KMS-11 (cell line): ENCODE measurements around the gene IER3IP1.

Source experiments
- H2AFZ ChIP-seq: fragments of 200-600 bp; sonication (generic); 2 replicates; pipeline ENCODE4 v1.6.1; 2016; ENCODE audit warnings: antibody characterized with exemption, mixed run types, low read depth
- H3K27ac ChIP-seq: fragments of 200-600 bp; sonication (generic); 2 replicates; pipeline ENCODE4 v1.6.1; 2016; ENCODE audit warnings: mild to moderate bottlenecking, mixed run types
- H3K27me3 ChIP-seq: fragments of 200-600 bp; sonication (generic); 2 replicates; pipeline ENCODE4 v1.6.1; 2017; ENCODE audit warnings: mild to moderate bottlenecking, low read depth, mixed run types, moderate library complexity; ENCODE audit not compliant: insufficient read depth
- H3K36me3 ChIP-seq: fragments of 200-600 bp; sonication (generic); 2 replicates; pipeline ENCODE4 v1.6.1; 2017; ENCODE audit warnings: mild to moderate bottlenecking, mixed run types; ENCODE audit not compliant: insufficient read depth
- H3K4me1 ChIP-seq: fragments of 200-600 bp; sonication (generic); 2 replicates; pipeline ENCODE4 v1.6.1; 2016; ENCODE audit warnings: mild to moderate bottlenecking, low read depth, mixed run types; ENCODE audit not compliant: poor library complexity, severe bottlenecking
- H3K4me2 ChIP-seq: fragments of 200-600 bp; sonication (generic); 2 replicates; pipeline ENCODE4 v1.7.0; 2016; ENCODE audit warnings: mild to moderate bottlenecking, mixed run types
- H3K4me3 ChIP-seq: fragments of 200-600 bp; sonication (generic); IDR thresholded peaks from 2 replicates; pipeline ENCODE4 v1.6.1; 2017; ENCODE audit warnings: low read depth, low read length, mixed read lengths; ENCODE audit not compliant: insufficient read depth
- H3K79me2 ChIP-seq: fragments of 200-600 bp; sonication (generic); 2 replicates; pipeline ENCODE4 v1.6.1; 2016; ENCODE audit warnings: low read depth, mixed run types; ENCODE audit not compliant: insufficient read depth
- H3K9ac ChIP-seq: fragments of 200-600 bp; sonication (generic); 2 replicates; pipeline ENCODE4 v1.6.1; 2016; ENCODE audit warnings: mild to moderate bottlenecking, mixed run types
- H4K20me1 ChIP-seq: fragments of 200-600 bp; sonication (generic); 2 replicates; pipeline ENCODE4 v1.6.1; 2016; ENCODE audit warnings: mild to moderate bottlenecking, mixed run types; ENCODE audit not compliant: insufficient read depth
- CTCF ChIP-seq: fragments of 200-600 bp; sonication (generic); conservative IDR thresholded peaks from 2 replicates; pipeline ENCODE4 v1.6.1; 2017; ENCODE audit warnings: low read depth, mild to moderate bottlenecking, antibody characterized with exemption, low read length, moderate library complexity, mixed read lengths

IER3IP1 gene

GRCh38 chr18:47175898-47176575 is at the start of gene IER3IP1:
IER3IP1 (minus strand) TSS chr18:47176364; CDS start chr18:47176277, 87 bp downstream.
- peak within 1 kb of the TSS; percentile 94 for H2AFZ ChIP-seq
- TF ChIP-seq CTCF, result no peak

GRCh38 chr18:47215554-47216138 is 39.5 kb upstream of the IER3IP1 start:
- peak; percentile 87 for TF ChIP-seq CTCF
- no peaks in the 10 kb centered on the region for H3K4me1 ChIP-seq
- no peaks in the 10 kb centered on the region for H3K27me3 ChIP-seq
- no peak overlapping the region for H3K27ac ChIP-seq
- H3K4me2 ChIP-seq, result no peak overlapping the region
- H3K79me2 ChIP-seq, result no peaks in the 10 kb centered on the region
- no peaks in the 10 kb centered on the region for H3K36me3 ChIP-seq
- no peaks in the 10 kb centered on the region for H4K20me1 ChIP-seq
- H3K9ac ChIP-seq, result no peak overlapping the region
- no peak overlapping the region for H3K4me3 ChIP-seq
- H2AFZ ChIP-seq, result no peak overlapping the region

More at GRCh38 chr18:47175898-47176575, at the start of gene IER3IP1:
- H3K36me3 ChIP-seq, result no peaks in the 10 kb centered on the region
- H3K4me1 ChIP-seq, result peaks cover 31% of the 10 kb centered on the region
- no peak within 1 kb of the TSS for H3K4me3 ChIP-seq
- peak within 1 kb of the TSS; percentile 93 for H3K4me2 ChIP-seq
- H3K27me3 ChIP-seq, result no peaks in the 10 kb centered on the region
- peaks cover 42% of the 10 kb centered on the region for H3K79me2 ChIP-seq
- H3K27ac ChIP-seq, result peak within 1 kb of the TSS; percentile 31
- no peaks in the 10 kb centered on the region for H4K20me1 ChIP-seq
- H3K9ac ChIP-seq, result peak within 1 kb of the TSS; percentile 77

GRCh38 chr18:47209171-47209570 is 33.0 kb upstream of the IER3IP1 start:
- Histone ChIP-seq H3K9ac (no peak overlapping the region), H3K4me1 (peaks cover 7% of the 10 kb centered on the region), H4K20me1 (no peaks in the 10 kb centered on the region), H3K4me2 (no peak overlapping the region), H3K4me3 (no peak overlapping the region), H3K36me3 (no peaks in the 10 kb centered on the region), H3K79me2 (no peaks in the 10 kb centered on the region), H3K27me3 (no peaks in the 10 kb centered on the region), H2AFZ (no peak overlapping the region), H3K27ac (no peak overlapping the region)
- no peak for TF ChIP-seq CTCF

- Histone ChIP-seq H2AFZ (no peak overlapping the region), H3K9ac (no peak overlapping the region), H3K4me3 (no peak overlapping the region), H4K20me1 (no peaks in the 10 kb centered on the region), H3K79me2 (no peaks in the 10 kb centered on the region), H3K27ac (no peak overlapping the region), H3K36me3 (no peaks in the 10 kb centered on the region), H3K27me3 (no peaks in the 10 kb centered on the region), H3K4me1 (peaks cover 7% of the 10 kb centered on the region), H3K4me2 (no peak overlapping the region)
- TF ChIP-seq CTCF, result no peak
Measured at GRCh38 chr18:47206945-47207637, 30.9 kb upstream of the IER3IP1 start.
